Smooth muscle cell of the coronary artery (primary cell): ENCODE data around the gene ATP5MG. TPM values are rescaled to one million over a fixed set of nuclear protein-coding genes. Genes with fewer than 3 reads are reported as not detected.

ENCODE experiments used
- total RNA-seq: library from RNA; depleted of rRNA; stranded (reverse); fragments of >200 nt; gene quantifications from 2 replicates; pipeline ENCODE4 v1.2.3, GENCODE V29; 2014; ENCODE audit warnings: low replicate concordance

Gene ATP5MG, protein sequence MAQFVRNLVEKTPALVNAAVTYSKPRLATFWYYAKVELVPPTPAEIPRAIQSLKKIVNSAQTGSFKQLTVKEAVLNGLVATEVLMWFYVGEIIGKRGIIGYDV
- total RNA-seq = 126 and 165 TPM in 2 replicates

DNA sequence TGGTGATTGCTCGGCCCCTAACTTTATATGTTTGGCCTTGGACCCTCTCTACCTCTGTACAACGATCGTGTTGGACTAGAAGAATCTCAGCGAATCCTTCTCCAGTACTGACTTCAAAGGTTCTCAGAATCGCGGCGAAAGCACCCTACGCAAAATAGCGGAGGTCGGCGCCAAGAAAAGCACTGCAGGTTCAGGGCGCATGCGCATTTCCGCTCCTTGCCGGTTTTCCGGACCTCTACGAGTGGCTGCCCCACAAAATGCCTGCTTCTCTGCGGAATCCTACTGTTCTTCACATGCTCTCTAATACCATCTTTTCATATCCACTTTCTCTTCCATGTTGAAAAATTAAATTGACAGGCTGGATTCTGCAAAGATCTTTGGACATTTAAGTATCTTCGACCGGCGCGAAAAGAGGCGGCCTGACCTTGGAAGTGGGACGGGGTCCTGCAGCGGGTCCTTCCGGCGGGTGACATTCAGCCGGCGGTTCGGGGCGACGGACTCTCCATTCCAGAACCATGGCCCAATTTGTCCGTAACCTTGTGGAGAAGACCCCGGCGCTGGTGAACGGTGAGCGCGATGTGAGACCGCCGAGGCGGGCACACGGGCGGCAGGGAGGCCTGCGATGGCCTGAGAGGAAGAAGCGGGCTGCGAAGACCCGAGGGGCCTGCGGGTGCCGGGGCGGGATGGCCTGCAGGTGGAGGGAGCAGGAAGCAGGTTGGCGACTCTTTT lies at the start of gene ATP5MG:
Gene ATP5MG, plus strand, starts transcription at position 456 of the 729 bp plus-strand sequence. Its CDS starts 60 bp downstream, at position 516.

DNA sequence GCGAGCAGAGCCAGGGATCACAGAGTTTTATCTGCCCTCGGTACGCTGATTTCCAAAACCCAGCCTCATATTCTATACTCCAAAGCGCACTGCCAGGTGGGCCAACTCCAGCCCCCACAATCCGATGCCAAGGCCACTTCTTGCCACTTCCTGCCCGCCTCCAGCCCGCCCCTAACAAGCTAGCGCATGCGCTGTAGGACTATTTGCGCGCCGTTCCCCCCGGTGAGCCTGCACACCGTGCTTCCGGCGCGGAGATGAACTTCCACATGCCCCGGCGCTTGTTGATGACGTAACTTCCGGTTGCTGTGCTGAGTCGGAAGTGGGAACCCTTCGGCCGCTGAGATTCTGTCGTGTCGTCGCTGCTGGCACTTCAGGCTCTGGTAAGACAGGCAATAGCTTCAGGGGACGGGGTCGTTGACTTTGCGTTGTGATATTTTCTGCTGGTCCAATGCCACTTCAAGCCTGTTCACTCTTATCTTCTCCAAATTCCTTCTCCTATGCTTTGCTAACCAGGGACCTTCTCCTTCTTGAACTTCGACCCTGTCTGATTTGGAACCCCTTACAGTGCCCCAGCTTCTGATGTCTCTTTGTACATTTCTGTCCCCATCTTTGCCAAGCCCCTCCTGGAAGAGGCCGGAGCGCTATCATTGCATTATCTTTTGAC lies 42.0 kb upstream of the ATP5MG start, which contains the start of gene UBE4A:
Gene UBE4A, plus strand, starts transcription at position 306 of the 664 bp plus-strand sequence. CDS start 5,481 bp downstream, outside the sequence.

DNA sequence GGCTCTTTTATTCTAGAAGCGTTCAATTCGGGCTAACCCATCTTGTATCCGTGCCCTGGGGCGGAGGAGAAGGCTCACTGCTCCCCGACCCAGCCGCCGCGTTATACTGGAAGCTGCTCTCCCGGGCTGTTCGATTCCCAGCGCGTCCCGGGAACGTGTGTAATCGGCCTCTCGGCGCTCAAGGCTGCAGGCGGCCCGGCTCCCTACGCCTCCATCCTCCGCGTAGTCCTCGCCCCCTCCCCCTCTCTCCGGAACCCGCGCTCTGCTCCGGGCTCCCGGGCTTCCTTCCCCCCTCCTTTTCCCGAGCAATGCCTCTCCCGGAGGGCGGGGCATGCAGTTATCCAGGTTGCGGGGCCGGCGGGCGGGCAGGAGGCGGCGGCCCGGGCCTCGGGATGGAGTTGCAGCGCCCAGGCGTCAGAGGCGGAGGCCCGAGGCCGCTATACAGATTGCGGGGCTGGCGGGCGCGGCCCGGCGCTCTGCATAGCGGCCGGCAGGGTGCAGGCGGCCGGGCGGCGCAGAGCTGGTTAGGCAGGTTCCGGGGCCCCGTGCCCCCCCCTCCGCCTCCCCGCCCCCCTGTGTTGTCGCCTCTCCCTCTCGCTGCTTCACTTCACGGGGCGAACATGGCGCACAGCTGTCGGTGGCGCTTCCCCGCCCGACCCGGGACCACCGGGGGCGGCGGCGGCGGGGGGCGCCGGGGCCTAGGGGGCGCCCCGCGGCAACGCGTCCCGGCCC lies 34.7 kb downstream of the ATP5MG start, which contains the start of gene KMT2A:
Gene KMT2A, plus strand, starts transcription at position 600 of the 732 bp plus-strand sequence. Its CDS starts 21 bp downstream, at position 621.

Other genes with a start within 250 kb of the ATP5MG start
- gene SCN4B, start 248.8 kb upstream of the ATP5MG start, total RNA-seq = not detected in 2 replicates
- gene SCN2B, start 225.0 kb upstream of the ATP5MG start, total RNA-seq = not detected in 2 replicates
- gene JAML, start 176.6 kb upstream of the ATP5MG start, total RNA-seq = not detected in 2 replicates
- 0.12 and 1.1 TPM in 2 replicates for gene MPZL3, start 149.2 kb upstream of the ATP5MG start, total RNA-seq
- gene MPZL2, start 137.3 kb upstream of the ATP5MG start, total RNA-seq = 0.08 and 0.94 TPM in 2 replicates
- gene CD3E, start 96.9 kb upstream of the ATP5MG start, total RNA-seq = not detected in 2 replicates
- gene CD3D, start 58.9 kb upstream of the ATP5MG start, total RNA-seq = not detected in 2 replicates
- gene CD3G, start 57.3 kb upstream of the ATP5MG start, total RNA-seq = not detected in 2 replicates
- 13.3 and 26.5 TPM in 2 replicates for gene UBE4A, start 42.0 kb upstream of the ATP5MG start, total RNA-seq
- 12.3 and 14.9 TPM in 2 replicates for gene KMT2A, start 34.9 kb downstream of the ATP5MG start, total RNA-seq
- gene TTC36, start 125.9 kb downstream of the ATP5MG start, total RNA-seq = 0.83 TPM in 1 of 2 replicates, not detected in the other
- gene TMEM25, start 129.6 kb downstream of the ATP5MG start, total RNA-seq = 6.7 and 15.2 TPM in 2 replicates
- 21.2 and 21.6 TPM in 2 replicates for gene IFT46, start 164.3 kb downstream of the ATP5MG start, total RNA-seq
- gene ARCN1, start 170.8 kb downstream of the ATP5MG start, total RNA-seq = 135 and 146 TPM in 2 replicates
- gene PHLDB1, start 206.0 kb downstream of the ATP5MG start, total RNA-seq = 41.5 and 114 TPM in 2 replicates